Measurements from ENCODE around the gene NUDCD2.

DNA sequence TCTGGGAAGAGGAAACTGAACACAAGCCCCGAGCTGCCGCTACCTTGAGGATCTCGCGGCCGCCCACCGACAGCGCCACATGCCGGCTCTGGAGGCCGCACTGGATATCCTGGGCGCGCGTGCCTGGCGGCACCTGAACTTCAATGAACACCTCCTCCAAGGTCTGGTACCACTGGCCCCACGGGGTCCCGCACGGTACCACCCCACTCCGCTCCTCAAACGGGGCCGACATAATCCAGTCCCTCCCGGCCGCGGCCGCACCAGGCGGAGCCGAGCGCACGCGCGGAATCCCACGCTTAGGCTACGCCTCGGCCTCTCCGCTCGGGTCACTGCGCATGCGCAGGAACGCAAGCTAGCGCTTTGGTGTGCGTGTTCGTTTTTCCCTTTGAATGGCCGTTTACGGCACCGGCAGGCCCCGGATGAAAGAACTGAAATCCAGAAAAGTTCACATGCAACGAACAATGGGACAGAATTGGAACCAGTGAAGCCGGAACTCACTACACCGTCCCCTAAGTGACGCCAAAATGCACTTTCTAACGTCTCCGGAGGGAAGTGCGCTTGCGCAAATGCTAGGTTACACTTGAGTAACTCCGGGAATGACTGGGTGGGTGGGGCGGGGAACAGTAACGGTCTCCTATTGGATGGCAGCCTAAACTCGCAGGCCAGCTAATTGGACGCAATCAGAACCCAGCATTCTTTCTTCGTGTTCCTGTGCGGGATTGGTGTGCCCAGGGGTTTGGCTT, at the start of gene NUDCD2:
- TF ChIP-seq MYC (IDR thresholded peaks at IDR 0.05; ENCODE audit: low read depth, low read length) (no peak), JUN (IDR thresholded peaks at IDR 0.05; ENCODE audit: borderline replicate concordance, insufficient read depth, insufficient read length, low read depth) (no peak), POLR2A (IDR thresholded peaks at IDR 0.05; ENCODE audit: low read depth, low read length) (peak; percentile 95), EZH2 (IDR thresholded peaks at IDR 0.05; ENCODE audit: borderline replicate concordance, low read depth, low read length, severe bottlenecking) (no peak)
- TF ChIP-seq, protein P1, sequence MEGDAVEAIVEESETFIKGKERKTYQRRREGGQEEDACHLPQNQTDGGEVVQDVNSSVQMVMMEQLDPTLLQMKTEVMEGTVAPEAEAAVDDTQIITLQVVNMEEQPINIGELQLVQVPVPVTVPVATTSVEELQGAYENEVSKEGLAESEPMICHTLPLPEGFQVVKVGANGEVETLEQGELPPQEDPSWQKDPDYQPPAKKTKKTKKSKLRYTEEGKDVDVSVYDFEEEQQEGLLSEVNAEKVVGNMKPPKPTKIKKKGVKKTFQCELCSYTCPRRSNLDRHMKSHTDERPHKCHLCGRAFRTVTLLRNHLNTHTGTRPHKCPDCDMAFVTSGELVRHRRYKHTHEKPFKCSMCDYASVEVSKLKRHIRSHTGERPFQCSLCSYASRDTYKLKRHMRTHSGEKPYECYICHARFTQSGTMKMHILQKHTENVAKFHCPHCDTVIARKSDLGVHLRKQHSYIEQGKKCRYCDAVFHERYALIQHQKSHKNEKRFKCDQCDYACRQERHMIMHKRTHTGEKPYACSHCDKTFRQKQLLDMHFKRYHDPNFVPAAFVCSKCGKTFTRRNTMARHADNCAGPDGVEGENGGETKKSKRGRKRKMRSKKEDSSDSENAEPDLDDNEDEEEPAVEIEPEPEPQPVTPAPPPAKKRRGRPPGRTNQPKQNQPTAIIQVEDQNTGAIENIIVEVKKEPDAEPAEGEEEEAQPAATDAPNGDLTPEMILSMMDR (IDR thresholded peaks at IDR 0.05; ENCODE audit: extremely low read depth in 1 of 2, insufficient read depth in 1 of 2, low read depth in 1 of 2, low read length in 2 of 2), result peak; percentile 11 to 45
- TF ChIP-seq, protein P2, sequence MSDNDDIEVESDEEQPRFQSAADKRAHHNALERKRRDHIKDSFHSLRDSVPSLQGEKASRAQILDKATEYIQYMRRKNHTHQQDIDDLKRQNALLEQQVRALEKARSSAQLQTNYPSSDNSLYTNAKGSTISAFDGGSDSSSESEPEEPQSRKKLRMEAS (IDR thresholded peaks at IDR 0.05; ENCODE audit: insufficient read depth, insufficient read length), result no peak

Measured in endothelial cell of umbilical vein (primary cell).